IPS-18a (cell line): ENCODE data around the gene RAPGEF2.
"Not testable (repeated sequence)": the region's sequence is repeated elsewhere in the genome, so short reads cannot be mapped to it uniquely, and the experiment has no call there.

Experiments used
- H3K27ac ChIP-seq: one replicate; pipeline ENCODE4 v1.5.1; 2013; ENCODE audit warnings: low read length
- H3K27me3 ChIP-seq: one replicate; pipeline ENCODE4 v1.6.1; 2013; ENCODE audit warnings: mild to moderate bottlenecking, low read length; ENCODE audit not compliant: control insufficient read depth, insufficient read depth
- H3K36me3 ChIP-seq: one replicate; pipeline ENCODE4 v1.6.1; 2013; ENCODE audit warnings: low read depth, low read length; ENCODE audit not compliant: control insufficient read depth
- H3K4me1 ChIP-seq: one replicate; pipeline ENCODE4 v1.6.1; 2013; ENCODE audit warnings: low read depth, low read length; ENCODE audit not compliant: control insufficient read depth
- H3K4me3 ChIP-seq: one replicate; pipeline ENCODE4 v1.5.1; 2013; ENCODE audit warnings: low read length
- H3K9ac ChIP-seq: one replicate; pipeline ENCODE4 v1.6.1; 2013; ENCODE audit warnings: mild to moderate bottlenecking, low read length, moderate library complexity
- H3K9me3 ChIP-seq: one replicate; pipeline ENCODE4 v1.6.1; 2013; ENCODE audit warnings: low read depth, low read length; ENCODE audit not compliant: control insufficient read depth

RAPGEF2 gene

GRCh38 chr4:159171287-159171686 lies 68.4 kb downstream of the RAPGEF2 start:
- Histone ChIP-seq H3K36me3 (no peaks in the 10 kb centered on the region), H3K4me3 (no peak overlapping the region), H3K27me3 (no peaks in the 10 kb centered on the region), H3K9me3 (no peaks in the 10 kb centered on the region), H3K4me1 (peaks cover 18% of the 10 kb centered on the region), H3K9ac (no peak overlapping the region), H3K27ac (no peak overlapping the region)

DNA sequence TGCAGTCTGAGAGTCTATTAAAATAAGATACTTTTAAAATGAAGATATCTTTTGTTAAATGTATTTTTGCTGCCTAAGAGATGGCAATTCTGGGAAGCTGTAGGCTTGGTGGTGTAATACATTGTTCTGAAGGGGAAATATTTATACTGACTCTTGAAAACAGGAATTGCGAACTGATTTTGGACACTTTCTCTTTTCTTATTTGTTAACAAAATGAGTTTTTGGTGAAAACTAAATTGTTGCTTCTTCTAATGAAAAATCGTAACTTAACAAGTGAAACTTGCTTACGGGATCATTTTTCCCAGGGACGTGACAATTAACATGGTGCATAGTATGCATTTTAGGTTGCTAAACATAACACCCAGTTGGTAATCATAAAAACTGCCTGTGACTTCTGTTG lies 71.0 kb downstream of the RAPGEF2 start:
- Histone ChIP-seq H3K36me3 (no peaks in the 10 kb centered on the region), H3K4me1 (peaks cover 22% of the 10 kb centered on the region), H3K4me3 (no peak overlapping the region), H3K27me3 (no peaks in the 10 kb centered on the region), H3K27ac (no peak overlapping the region), H3K9ac (no peak overlapping the region), H3K9me3 (no peaks in the 10 kb centered on the region)

GRCh38 chr4:159174645-159175084 lies 71.8 kb downstream of the RAPGEF2 start:
- Histone ChIP-seq H3K4me3 (no peak overlapping the region), H3K9me3 (no peaks in the 10 kb centered on the region), H3K4me1 (peaks cover 27% of the 10 kb centered on the region), H3K27ac (no peak overlapping the region), H3K27me3 (no peaks in the 10 kb centered on the region), H3K36me3 (no peaks in the 10 kb centered on the region), H3K9ac (no peak overlapping the region)

DNA sequence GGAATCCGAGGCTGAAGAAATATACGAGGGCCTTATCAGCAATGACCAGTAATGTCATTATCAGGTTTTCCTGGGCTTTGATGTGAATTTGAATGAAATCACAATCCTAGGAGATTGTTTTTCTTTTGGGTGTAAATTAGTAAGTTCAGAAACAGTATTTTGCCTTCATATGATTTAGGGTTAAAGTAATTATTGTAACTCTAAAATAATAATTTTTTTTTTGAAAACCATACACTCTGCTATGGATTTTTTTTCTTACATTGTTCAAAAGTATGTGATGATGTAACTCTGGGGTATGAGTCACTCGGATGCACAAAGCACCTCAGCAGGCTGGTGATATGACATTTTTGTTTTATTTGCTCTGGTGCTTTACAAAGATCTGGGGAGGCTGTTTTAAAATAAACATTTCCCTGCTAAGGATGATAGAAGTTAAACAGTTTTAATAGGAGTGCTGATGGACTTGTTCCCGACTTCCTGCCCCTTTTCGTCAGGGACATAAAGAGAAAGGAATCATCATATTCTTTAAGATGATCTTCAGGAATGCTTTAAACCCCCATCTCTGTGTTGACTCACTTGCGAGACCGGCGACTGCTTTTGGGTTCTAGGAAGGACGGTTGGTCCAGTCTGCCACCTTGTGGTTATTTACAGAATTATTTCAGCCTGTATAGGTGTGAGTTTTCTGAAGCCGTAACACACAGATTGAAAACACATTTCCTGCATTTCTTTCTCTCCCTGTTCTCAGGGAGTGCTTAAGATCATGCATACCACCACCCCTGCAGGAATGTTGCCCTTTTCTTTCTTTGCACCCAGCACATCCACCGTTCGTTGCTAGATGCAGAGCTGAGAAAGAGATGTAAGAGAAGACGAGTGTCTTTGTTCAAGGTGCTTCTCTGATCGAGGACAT lies 72.5 kb downstream of the RAPGEF2 start:
- Histone ChIP-seq H3K4me1 (peaks cover 32% of the 10 kb centered on the region), H3K9ac (peak overlapping the region; percentile 47), H3K4me3 (peak overlapping the region; percentile 36), H3K9me3 (no peaks in the 10 kb centered on the region), H3K27ac (peak overlapping the region; percentile 74), H3K27me3 (no peaks in the 10 kb centered on the region), H3K36me3 (no peaks in the 10 kb centered on the region)

DNA sequence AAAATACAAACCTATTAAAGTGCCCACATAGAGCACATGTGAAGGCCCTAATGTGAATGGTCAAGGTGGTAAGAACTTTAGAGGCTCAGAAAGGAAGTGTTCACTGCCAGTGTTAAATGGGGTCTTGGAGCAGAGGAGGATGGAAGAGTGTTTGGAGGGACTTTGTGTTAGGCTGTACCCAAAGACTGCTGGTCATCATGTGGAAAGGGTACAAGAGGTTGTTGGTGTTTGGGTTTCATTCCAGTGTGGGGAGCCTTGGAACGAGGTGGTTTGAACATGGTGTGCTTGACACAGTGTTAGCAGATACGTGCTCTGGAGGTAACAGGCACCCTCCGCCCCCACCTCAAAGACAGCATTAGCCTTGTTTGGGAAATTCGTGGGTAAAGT lies 73.1 kb downstream of the RAPGEF2 start:
- peak overlapping the region; percentile 36 for H3K4me3 ChIP-seq
- peak overlapping the region; percentile 74 for H3K27ac ChIP-seq
- H3K36me3 ChIP-seq: no peaks in the 10 kb centered on the region
- peak overlapping the region; percentile 47 for H3K9ac ChIP-seq
- no peaks in the 10 kb centered on the region for H3K9me3 ChIP-seq
- peaks cover 32% of the 10 kb centered on the region for H3K4me1 ChIP-seq
- no peaks in the 10 kb centered on the region for H3K27me3 ChIP-seq

DNA sequence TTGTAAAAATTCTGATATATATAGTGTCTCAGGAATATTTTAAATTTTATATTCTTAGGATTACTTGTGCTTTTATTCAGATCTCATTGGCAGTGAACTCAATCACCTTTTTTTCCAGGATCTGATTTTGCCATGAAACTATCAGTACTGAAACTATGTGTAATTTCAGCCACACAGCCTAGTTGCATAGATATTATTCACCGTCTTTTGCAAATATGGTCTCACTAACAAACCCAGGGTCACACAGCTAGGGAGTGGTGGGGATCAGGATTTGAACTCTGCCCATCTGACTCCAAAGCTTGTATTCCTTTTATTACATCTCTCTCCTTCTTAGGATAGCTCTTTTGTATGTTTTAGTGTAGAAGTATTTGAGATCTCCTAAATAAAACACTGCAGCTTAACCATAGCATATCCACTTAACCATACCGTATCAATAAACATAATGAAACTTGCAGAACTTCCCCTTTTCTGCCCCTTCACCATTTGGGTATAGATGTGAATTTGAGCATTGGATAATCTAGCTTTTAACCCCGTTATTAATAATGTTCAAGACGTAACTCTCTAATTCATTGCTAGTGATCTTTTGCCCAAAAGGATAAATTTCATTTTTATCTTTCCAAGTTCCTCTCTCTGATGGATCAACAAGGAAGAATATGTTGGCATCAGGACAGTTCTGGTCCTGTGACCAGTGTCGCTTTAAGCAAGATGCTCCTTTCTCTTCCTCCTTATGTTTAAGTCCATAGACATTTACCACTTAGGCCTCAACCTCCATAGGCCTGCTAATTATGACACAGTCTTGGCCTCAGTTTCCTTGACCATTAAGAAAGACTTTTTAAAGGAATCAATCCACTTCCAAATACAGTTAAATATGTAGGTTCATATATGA lies 74.6 kb downstream of the RAPGEF2 start:
- Histone ChIP-seq H3K4me3 (no peak overlapping the region), H3K4me1 (peaks cover 32% of the 10 kb centered on the region), H3K27me3 (no peaks in the 10 kb centered on the region), H3K9ac (no peak overlapping the region), H3K9me3 (no peaks in the 10 kb centered on the region), H3K36me3 (no peaks in the 10 kb centered on the region), H3K27ac (no peak overlapping the region)

DNA sequence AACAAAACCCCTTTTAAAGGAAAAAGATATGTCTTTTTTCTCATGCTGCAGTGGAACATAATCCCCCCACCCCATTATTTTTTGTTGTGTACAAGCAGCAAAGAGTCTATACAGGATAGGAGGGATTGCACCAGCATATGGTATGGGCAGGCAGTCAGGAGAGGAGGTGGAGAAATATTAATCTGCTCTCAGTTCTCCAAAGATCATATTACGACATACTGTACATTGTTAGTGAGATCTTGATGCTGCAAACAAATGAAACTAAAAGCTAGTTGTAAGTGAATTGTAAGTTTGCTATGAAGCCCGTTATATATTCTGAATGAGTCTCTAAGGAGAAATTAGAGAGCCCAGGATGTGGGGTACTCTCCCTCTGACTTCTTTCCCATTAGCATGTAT lies 75.3 kb downstream of the RAPGEF2 start:
- no peaks in the 10 kb centered on the region for H3K36me3 ChIP-seq
- H3K27me3 ChIP-seq: no peaks in the 10 kb centered on the region
- H3K4me1 ChIP-seq: peaks cover 32% of the 10 kb centered on the region
- H3K4me3 ChIP-seq: no peak overlapping the region
- no peaks in the 10 kb centered on the region for H3K9me3 ChIP-seq
- H3K9ac ChIP-seq: no peak overlapping the region
- H3K27ac ChIP-seq: no peak overlapping the region

DNA sequence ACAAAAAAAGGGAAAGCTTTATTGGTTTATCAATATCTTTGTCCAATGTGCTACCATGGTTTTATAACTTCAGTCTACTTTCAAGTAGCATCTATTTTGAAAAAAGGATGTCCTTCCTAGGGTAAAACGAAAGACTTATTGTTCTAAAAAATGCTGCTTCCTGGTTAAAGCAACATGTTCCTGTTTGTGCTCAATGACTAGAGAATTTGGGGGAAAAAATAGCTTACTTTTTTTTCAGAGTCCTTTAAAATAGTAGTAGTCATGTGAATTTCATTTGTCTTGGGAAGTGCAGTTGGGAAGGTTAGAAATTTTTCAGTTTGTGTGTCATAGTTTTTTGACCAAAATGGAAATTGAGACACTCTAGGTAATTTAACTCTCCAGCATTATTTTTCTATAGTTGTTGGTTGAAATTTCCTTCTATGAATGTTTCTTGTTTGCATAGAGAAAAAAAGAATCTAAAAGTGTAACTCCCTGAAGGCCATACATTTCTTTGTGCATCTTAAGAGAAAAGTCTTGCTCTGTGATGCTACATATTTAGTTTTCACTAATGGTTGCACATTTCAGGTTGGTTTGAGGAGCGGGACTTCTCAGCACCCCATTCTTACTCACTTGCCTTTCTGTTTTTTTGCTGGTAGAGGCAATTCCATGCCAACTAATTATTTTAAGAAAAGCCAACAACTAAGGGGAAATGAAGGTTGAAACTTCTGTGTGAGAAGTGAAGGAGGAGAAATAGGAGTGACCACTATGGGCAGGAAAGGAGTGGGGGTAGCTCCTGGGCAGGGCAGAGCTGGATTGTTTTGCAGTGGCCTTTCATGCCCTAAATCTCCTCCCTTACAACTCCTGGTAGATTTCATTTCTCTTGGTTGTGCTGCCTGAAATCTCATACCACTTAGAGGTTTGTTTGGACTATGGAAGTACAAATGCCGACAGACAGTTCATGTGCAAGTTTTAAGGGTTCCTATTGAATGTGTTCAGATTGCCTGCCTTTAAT lies 76.4 kb downstream of the RAPGEF2 start:
- Histone ChIP-seq H3K27ac (no peak overlapping the region), H3K9me3 (no peaks in the 10 kb centered on the region), H3K9ac (no peak overlapping the region), H3K27me3 (no peaks in the 10 kb centered on the region), H3K4me3 (no peak overlapping the region), H3K4me1 (peaks cover 28% of the 10 kb centered on the region), H3K36me3 (no peaks in the 10 kb centered on the region)

DNA sequence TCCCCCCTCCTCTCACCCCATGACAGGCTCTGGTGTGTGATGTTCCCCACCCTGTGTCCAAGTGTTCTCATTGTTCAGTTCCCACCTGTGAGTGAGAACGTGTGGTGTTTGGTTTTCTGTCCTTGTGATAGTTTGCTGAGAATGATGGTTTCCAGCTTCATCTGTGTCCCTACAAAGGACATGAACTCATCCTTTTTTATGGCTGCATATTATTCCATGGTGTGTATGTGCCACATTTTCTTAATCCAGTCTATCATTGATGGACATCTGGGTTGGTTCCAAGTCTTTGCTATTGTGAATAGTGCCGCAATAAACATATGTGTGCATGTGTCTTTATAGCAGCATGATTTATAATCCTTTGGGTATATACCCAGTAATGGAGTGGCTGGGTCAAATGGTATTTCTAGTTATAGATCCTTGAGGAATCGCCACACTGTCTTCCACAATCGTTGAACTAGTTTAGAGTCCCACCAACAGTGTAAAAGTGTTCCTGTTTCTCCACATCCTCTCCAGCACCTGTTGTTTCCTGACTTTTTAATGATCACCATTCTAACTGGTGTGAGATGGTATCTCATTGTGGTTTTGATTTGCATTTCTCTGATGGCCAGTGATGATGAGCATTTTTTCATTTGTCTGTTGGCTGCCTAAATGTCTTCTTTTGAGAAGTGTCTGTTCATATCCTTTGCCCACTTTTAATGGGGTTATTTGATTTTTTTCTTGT lies 81.2 kb downstream of the RAPGEF2 start:
- H3K9ac ChIP-seq, H3K27me3 ChIP-seq, H3K27ac ChIP-seq, H3K9me3 ChIP-seq, H3K36me3 ChIP-seq, H3K4me3 ChIP-seq: not testable (repeated sequence)
- H3K4me1 ChIP-seq: peaks cover 10% of the 10 kb centered on the region

GRCh38 chr4:159185591-159186023 lies 82.7 kb downstream of the RAPGEF2 start:
- Histone ChIP-seq H3K27me3 (no peaks in the 10 kb centered on the region), H3K36me3 (no peaks in the 10 kb centered on the region), H3K4me3 (no peak overlapping the region), H3K4me1 (no peaks in the 10 kb centered on the region), H3K9me3 (no peaks in the 10 kb centered on the region), H3K27ac (no peak overlapping the region), H3K9ac (no peak overlapping the region)
